Effector memory CD8-positive, alpha-beta T cell (primary cell): ENCODE data around the gene CYP2B6.
A peak's percentile ranks its signal among the peaks of the same experiment; 100 is the strongest.
"Not testable (repeated sequence)": the region's sequence is repeated elsewhere in the genome, so short reads cannot be mapped to it uniquely, and the experiment has no call there.

Source experiments
- ATAC-seq: fragments of 150-1000 bp; cut with Tn5 transposase; replicated peaks from 2 replicates; pipeline ENCODE4 v1.10.0; 2021; ENCODE audit warnings: mild to moderate bottlenecking, moderate library complexity
- DNase-seq, 3 experiments: peaks; one replicate each; pipeline ENCODE4 v3.0.0; 2021
- H3K27ac Mint-ChIP-seq, 2 donors: one replicate each; pipeline ENCODE4 v1.8.0; 2022; ENCODE audit warnings: mild to moderate bottlenecking in 2 of 2, mixed read lengths in 2 of 2, moderate library complexity in 2 of 2
- H3K27me3 Mint-ChIP-seq, 2 donors: one replicate each; pipeline ENCODE4 v1.8.0; 2022; ENCODE audit warnings: mixed read lengths in 2 of 2
- H3K36me3 Mint-ChIP-seq: one replicate; pipeline ENCODE4 v1.8.0; 2022; ENCODE audit warnings: mild to moderate bottlenecking, moderate library complexity, mixed read lengths; ENCODE audit not compliant: insufficient read depth
- H3K4me1 Mint-ChIP-seq, 2 donors: one replicate each; pipeline ENCODE4 v1.8.0; 2022; ENCODE audit warnings: low read depth in 2 of 2, mixed read lengths in 2 of 2
- H3K4me3 Mint-ChIP-seq, 2 donors: one replicate each; pipeline ENCODE4 v1.8.0; 2022; ENCODE audit warnings: mild to moderate bottlenecking in 2 of 2, mixed read lengths in 2 of 2, moderate library complexity in 2 of 2
- H3K9me3 Mint-ChIP-seq, 2 donors: one replicate each; pipeline ENCODE4 v1.8.0; 2022; ENCODE audit warnings: mixed read lengths in 2 of 2

Gene CYP2B6

DNA sequence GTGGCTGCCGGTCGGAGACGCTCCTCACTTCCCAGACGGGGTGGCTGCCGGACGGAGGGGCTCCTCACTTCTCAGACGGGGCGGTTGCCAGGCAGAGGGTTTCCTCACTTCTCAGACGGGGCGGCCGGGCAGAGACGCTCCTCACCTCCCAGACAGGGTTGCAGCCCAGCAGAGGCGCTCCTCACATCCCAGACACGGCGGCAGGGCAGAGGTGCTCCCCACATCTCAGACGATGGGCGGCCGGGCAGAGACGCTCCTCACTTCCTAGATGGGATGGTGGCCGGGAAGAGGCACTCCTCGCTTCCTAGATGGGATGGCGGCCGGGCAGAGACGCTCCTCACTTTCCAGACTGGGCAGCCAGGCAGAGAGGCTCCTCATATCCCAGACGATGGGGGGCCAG, 24.5 kb upstream of the CYP2B6 start:
- H3K27ac Mint-ChIP-seq, DNase-seq, H3K4me3 Mint-ChIP-seq, ATAC-seq, H3K36me3 Mint-ChIP-seq, H3K9me3 Mint-ChIP-seq: not testable (repeated sequence)
- peaks cover 27 to 42% of the 10 kb centered on the region in 2 donors for H3K4me1 Mint-ChIP-seq
- peaks cover 17 to 19% of the 10 kb centered on the region in 2 donors for H3K27me3 Mint-ChIP-seq

DNA sequence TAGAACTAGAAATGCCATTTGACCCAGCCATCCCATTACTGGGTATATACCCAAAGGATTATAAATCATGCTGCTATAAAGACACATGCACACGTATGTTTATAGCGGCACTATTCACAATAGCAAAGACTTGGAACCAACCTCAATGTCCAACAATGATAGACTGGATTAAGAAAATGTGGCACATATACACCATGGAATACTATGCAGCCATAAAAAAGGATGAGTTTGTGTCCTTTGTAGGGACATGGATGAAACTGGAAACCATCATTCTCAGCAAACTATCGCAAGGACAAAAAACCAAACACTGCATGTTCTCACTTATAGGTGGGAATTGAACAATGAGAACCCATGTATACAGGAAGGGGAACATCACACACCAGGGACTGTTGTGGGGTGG, 23.0 kb upstream of the CYP2B6 start:
- H3K36me3 Mint-ChIP-seq, H3K9me3 Mint-ChIP-seq, DNase-seq, H3K4me3 Mint-ChIP-seq, H3K27ac Mint-ChIP-seq, H3K27me3 Mint-ChIP-seq, ATAC-seq: not testable (repeated sequence)
- peaks cover 27 to 38% of the 10 kb centered on the region in 2 donors for H3K4me1 Mint-ChIP-seq

DNA sequence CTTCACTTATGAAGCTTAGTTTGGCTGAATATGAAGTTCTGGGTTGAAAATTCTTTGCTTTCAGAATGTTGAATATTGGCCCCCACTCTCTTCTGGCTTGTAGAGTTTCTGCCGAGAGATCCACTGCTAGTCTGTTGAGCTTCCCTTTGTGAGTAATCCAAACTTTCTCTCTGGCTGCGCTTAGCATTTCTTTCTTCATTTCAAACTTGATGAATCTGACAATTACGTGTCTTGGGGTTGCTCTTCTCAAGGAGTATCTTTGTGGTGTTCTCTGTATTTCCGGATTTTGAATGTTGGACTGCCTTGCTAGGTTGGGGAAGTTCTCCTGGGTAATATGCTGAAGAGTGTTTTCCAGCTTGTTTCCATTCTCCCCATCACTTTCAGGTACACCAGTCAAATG, 21.4 kb upstream of the CYP2B6 start:
- H3K9me3 Mint-ChIP-seq, H3K27me3 Mint-ChIP-seq, DNase-seq, ATAC-seq, H3K36me3 Mint-ChIP-seq: not testable (repeated sequence)
- Mint-ChIP-seq H3K4me3 (peak overlapping the region; percentile 26 to 46), H3K27ac (peak overlapping the region; percentile 0 to 6), H3K4me1 (peaks cover 27 to 38% of the 10 kb centered on the region in 2 donors)

DNA sequence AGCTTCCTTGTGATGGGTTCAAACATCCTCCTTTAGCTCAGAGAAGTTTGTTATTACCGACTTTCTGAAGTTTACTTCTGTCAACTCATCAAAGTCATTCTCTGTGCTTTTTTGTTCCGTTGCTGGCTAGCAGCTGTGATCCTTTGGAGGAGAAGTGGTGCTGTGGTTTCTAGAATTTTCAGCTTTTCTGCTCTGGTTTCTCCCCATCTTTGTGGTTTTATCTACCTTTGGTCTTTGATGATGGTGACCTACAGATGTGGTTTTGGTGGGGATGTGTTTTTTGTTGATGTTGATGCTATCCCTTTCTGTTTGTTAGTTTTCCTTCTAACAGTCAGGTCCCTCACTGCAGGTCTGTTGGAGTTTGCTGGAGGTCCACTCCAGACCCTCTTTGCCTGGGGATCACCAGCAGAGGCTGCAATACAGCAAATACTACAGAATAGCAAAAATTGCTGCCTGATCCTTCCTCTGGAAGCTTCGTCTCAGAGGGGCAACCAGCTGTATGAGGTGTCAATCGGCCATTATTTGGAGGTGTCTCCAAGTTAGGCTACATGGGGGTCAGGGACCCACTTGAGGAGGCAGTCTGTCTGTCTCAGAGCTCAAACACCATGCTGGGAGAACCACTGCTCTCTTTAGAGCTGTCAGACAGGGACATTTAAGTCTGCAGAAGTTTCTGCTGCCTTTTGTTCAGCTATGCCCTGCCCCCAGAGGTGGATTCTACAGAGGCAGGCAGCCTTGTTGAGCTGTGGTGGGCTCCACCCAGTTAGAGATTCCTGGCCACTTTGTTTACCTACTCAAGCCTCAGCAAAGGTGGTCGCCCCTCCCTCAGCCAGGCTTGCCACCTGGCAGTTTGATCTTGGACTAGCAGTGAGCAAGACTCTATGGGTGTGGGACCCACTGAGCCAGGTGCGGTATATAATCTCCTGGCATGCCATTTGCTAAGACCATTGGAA, 20.4 kb upstream of the CYP2B6 start:
- Mint-ChIP-seq H3K4me1 (peaks cover 27 to 38% of the 10 kb centered on the region in 2 donors), H3K27ac (peak overlapping the region; percentile 0 to 6), H3K4me3 (peak overlapping the region; percentile 26 to 46)
- DNase-seq (peak; percentile 14 to 26 (median 18)), ATAC-seq (peak; percentile 69)
- H3K36me3 Mint-ChIP-seq, H3K9me3 Mint-ChIP-seq, H3K27me3 Mint-ChIP-seq: not testable (repeated sequence)

DNA sequence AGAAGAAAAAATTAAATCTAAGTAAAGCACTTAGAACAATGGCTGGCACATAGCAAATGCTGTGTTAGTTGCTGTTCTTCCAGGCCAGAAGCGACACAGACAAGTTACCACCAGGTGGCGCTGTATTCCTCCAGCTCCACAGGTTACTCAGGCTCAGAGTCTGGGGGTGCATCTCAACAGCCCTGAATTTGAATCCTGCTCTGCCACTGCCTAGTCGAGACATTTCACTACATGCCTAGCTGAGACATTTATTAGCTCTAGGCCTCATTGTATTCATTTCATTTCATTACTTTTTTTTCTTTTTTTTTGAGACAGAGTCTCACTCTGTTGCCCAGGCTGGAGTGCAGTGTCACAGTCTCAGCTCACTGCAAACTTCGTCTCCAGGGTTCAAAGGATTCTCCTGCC, 16.4 kb upstream of the CYP2B6 start:
- Mint-ChIP-seq H3K27ac (no peak overlapping the region), H3K4me1 (peaks cover 19 to 23% of the 10 kb centered on the region in 2 donors), H3K36me3 (peaks cover 4% of the 10 kb centered on the region), H3K9me3 (no peaks in the 10 kb centered on the region), H3K4me3 (no peak overlapping the region), H3K27me3 (peaks cover 8 to 13% of the 10 kb centered on the region in 2 donors)
- peak; percentile 77 to 81 (median 78) for DNase-seq
- ATAC-seq = peak; percentile 89

DNA sequence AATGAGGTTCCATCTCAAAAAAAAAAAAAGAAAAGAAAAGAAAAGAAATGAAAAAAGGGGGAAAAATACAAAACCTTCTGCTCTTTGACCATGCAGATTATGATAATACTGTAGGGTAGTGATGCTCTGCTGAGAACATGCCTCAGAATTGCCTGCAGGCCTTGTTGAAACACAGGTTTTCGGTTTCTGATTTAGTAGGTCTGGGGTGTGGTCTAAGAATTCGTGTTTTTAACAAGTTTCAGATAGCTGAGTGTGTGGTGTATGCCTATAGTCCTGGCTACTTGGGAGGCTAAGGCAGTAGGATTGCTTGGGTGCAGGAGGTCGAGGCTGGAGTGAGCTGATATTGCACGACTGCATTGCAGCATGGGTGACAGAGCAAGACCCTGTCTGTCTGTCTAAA, 14.9 kb upstream of the CYP2B6 start:
- no peaks in the 10 kb centered on the region for H3K36me3 Mint-ChIP-seq
- ATAC-seq (no peak), DNase-seq (no peak)
- H3K27ac Mint-ChIP-seq = no peak overlapping the region
- no peak overlapping the region for H3K4me3 Mint-ChIP-seq
- H3K27me3 Mint-ChIP-seq = peaks cover 23% of the 10 kb centered on the region in 2 donors
- no peaks in the 10 kb centered on the region for H3K9me3 Mint-ChIP-seq
- H3K4me1 Mint-ChIP-seq = peaks cover 4 to 8% of the 10 kb centered on the region in 2 donors

DNA sequence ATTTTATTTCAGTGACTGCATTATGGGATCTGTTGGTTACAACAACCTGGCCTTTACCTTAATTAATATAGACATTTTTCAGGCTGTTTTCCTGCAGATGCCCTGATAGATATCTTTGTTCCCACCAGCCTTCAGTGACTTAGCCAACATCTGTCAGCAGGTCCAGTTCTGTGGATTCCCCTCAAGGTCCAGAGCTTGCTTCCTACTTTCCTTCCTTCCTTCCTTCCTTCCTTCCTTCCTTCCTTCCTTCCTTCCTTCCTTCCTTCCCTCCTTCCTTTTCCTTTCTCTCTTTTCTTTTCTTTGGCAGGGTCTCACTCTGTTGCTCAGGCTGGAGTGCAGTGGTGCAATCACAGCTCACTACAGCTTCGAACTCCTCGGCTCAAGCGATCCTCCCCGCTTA, 14.4 kb upstream of the CYP2B6 start:
- peaks cover 0 to 5% of the 10 kb centered on the region in 2 donors for H3K4me1 Mint-ChIP-seq
- no peak for ATAC-seq
- H3K27ac Mint-ChIP-seq = no peak overlapping the region
- no peak for DNase-seq
- H3K36me3 Mint-ChIP-seq = no peaks in the 10 kb centered on the region
- no peak overlapping the region for H3K4me3 Mint-ChIP-seq
- no peaks in the 10 kb centered on the region for H3K9me3 Mint-ChIP-seq
- H3K27me3 Mint-ChIP-seq = peaks cover 27 to 29% of the 10 kb centered on the region in 2 donors

DNA sequence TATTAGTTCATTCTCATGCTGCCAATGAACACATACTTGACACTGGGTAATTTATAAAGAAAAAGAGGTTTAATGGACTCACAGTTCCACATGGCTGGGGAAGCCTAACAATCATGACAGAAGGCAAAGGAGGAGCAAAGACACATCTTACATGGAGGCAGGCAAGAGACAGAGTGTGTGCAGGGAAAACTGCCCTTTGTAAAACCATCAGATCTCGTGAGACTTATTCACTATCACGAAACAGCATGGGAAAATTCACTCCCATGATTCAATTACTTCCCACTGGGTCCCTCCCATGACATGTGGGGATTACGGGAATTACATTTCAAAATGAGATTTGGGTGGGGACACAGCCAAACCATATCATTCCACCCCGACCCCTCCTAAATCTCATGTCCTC, 11.3 kb upstream of the CYP2B6 start:
- not testable (repeated sequence) for H3K4me3 Mint-ChIP-seq, H3K4me1 Mint-ChIP-seq, ATAC-seq, DNase-seq, H3K9me3 Mint-ChIP-seq, H3K36me3 Mint-ChIP-seq, H3K27ac Mint-ChIP-seq
- peaks cover 42 to 52% of the 10 kb centered on the region in 2 donors for H3K27me3 Mint-ChIP-seq

DNA sequence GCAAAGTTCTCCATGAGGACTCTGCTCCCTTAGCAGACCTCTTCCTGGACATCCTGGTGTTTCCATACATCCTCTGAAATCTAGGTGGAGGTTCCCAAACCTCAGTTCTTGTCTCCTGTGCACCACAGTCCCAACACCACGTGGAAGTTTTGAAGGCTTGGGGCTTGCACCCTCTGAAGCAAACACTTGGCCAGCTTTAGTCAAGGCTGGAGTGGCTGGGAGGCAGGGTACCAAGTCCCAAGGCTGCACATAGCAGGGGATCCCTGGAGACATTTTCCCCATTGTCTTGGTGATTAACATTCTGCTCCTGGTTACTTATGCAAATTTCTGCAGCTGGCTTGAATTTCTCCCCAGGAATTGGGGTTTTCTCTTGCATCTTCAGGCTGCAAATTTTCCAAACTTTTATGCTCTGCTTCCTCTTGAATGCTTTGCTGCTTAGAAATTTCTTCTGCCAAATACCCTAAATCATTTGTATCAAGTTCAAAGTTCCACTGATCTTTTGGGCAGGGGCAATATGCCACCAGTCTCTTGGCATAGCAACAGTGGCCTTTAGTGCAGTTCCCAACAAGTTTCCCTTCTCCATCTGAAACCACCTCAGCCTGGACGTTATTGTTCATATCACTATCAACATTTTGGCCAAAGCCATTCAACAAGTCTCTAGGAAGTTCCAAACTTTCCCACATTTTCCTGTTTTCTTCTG, 10.2 kb upstream of the CYP2B6 start:
- H3K27me3 Mint-ChIP-seq = peaks cover 43 to 55% of the 10 kb centered on the region in 2 donors

DNA sequence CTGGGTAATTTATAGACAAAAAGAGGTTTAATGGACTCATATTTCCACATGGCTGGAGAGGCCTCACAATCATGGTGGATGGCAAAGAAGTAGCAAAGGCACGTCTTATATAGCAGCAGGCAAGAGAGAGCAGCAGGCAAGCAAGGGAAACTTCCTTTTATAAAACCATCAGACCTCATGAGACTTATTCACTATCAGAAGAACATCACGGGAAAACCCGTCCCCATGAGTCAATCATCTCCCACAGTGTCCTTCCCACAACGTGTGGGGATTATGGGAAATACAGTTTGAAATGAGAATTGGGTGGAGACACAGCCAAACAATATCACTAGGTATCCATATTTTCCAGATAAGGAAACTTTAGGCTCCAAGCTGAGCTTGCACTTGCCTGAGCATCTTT, 9.5 kb upstream of the CYP2B6 start:
- H3K4me1 Mint-ChIP-seq = peaks cover 0 to 5% of the 10 kb centered on the region in 2 donors
- peaks cover 50 to 62% of the 10 kb centered on the region in 2 donors for H3K27me3 Mint-ChIP-seq
- DNase-seq (no peak), ATAC-seq (no peak)
- H3K9me3 Mint-ChIP-seq = no peaks in the 10 kb centered on the region
- no peak overlapping the region for H3K4me3 Mint-ChIP-seq
- H3K36me3 Mint-ChIP-seq = no peaks in the 10 kb centered on the region
- H3K27ac Mint-ChIP-seq = no peak overlapping the region

More for the DNA sequence above, 10.2 kb upstream of the CYP2B6 start:
- DNase-seq, H3K9me3 Mint-ChIP-seq, ATAC-seq, H3K36me3 Mint-ChIP-seq, H3K4me3 Mint-ChIP-seq, H3K4me1 Mint-ChIP-seq, H3K27ac Mint-ChIP-seq: not testable (repeated sequence)

DNA sequence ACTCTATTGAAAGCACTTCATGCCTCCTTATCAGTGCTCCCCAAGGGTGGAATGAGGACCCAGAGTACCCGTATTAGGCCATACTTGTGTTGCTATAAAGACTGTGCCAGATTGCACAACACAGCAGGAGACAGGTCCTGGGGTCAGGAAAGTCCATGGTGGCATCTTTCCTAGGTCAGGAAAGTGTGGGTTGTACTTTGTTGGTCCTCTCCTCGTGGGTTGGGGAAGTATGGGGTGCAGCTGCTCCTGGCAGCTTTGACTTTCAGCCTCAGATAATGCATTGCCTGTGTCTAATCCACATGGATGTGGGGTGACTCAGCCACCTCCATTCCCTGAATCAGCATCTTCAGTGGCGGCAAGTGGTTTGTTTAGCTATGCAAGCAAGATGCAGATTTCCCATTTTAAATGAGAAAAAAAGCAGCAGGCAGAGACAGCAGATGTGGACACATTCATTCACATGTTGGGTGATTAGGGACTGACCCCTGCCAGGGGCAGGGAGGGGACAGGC, 8.4 kb upstream of the CYP2B6 start:
- no peak for DNase-seq
- Mint-ChIP-seq H3K27ac (no peak overlapping the region), H3K4me1 (peaks cover 0 to 5% of the 10 kb centered on the region in 2 donors), H3K4me3 (no peak overlapping the region), H3K36me3 (no peaks in the 10 kb centered on the region), H3K9me3 (peaks cover 0 to 2% of the 10 kb centered on the region in 2 donors), H3K27me3 (peaks cover 46 to 72% of the 10 kb centered on the region in 2 donors)
- ATAC-seq = no peak

DNA sequence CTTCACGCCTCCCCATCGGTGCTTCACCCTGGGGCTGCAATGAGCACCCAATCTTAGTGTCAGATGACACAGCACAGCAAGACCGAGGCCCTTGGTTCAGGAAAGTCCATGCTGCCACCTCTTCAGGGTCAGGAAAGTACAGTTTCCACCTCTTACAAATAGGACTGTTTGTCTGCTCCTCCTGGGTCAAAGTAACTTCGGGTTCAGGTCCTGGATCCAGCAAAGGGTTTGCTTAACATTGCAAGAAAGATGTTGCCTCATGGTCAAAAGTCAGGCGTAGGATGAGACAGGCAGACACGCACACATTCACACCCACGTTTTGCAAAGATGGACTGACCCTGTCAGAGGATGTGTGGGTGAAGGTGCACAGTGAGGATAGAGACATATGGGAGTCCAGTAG, 1.6 kb upstream of the CYP2B6 start:
- H3K9me3 Mint-ChIP-seq = peaks cover 0 to 2% of the 10 kb centered on the region in 2 donors
- H3K36me3 Mint-ChIP-seq = no peaks in the 10 kb centered on the region
- ATAC-seq (no peak), DNase-seq (no peak)
- H3K27ac Mint-ChIP-seq = no peak overlapping the region
- peaks cover 28 to 85% of the 10 kb centered on the region in 2 donors for H3K27me3 Mint-ChIP-seq
- H3K4me3 Mint-ChIP-seq = no peak overlapping the region
- H3K4me1 Mint-ChIP-seq = peaks cover 0 to under 1% of the 10 kb centered on the region in 2 donors

DNA sequence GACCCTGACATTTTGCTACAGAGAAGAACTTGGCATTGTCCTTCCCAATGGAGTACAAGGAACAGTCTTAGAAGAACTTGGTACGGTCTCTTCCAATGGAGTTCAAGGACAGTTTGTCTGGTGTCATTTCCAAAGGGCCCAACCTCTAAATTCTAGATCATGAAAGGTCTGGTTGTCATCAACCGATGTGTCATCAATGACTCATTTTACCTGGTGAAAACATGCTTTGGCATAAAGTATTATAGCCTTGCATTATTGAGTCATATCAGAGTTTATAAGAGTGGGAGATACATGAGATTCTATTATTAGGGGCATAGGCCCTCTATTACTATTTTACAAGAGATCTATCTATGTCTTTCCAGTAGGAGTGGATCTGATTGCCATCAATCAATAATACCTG, 4.3 kb downstream of the CYP2B6 start:
- Mint-ChIP-seq H3K9me3 (no peaks in the 10 kb centered on the region), H3K4me1 (no peaks in the 10 kb centered on the region), H3K4me3 (no peak overlapping the region), H3K27ac (no peak overlapping the region), H3K36me3 (no peaks in the 10 kb centered on the region), H3K27me3 (peaks cover 25 to 67% of the 10 kb centered on the region in 2 donors)
- ATAC-seq = no peak
- DNase-seq = no peak
